ENCODE results near the gene SNORC. TPM values are rescaled to one million over a fixed set of nuclear protein-coding genes. Genes with fewer than 3 reads are reported as not detected.

SNORC gene
- total RNA-seq, 3 donors from 2014 or later = 1.2 to 1.7 (median 1.4) TPM

DNA sequence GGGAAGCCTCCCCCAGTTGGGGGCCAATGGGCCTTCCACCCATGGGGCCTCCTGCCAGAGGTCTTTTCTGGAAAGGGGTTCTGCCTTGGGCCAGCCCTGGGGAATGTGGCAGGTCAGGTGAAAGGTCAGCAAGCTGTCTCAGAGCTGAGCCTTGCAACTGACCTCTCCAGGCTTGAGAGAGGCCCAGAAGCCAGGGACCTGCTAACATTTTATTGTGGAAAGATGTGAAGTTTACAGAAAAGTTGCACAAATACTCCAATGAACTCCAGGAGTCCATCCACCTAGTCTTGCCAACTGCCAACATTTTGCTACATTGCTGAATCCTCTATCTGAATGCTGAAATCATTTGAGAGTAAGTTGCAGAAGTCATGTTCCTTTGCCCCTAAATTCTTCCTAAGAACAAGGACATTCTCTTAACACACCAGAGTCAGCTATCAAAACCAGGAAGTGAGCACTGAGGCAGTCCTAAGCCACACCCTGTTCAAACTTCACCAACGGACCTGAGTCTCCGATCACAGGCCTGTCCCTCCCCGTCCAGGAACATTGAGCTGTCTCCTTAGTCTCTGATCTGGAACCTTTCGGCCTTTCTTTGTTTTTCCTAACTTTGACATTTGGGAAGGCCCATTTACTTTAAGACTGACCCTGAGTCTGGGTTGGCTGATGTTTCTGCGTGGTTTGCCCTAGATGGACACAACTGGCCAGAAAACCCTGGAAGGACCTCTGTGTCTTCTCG is 4.0 kb downstream of the SNORC start:
- DNase-seq (no peak), ATAC-seq (no peak)
- H3K36me3 Mint-ChIP-seq (ENCODE audit: insufficient read depth) = no peaks in the 10 kb centered on the region
- peaks cover 8% of the 10 kb centered on the region for H3K4me1 Mint-ChIP-seq (ENCODE audit: low read depth)
- H3K9me3 Mint-ChIP-seq = no peaks in the 10 kb centered on the region
- H3K4me3 Mint-ChIP-seq = no peak overlapping the region
- H3K27me3 Mint-ChIP-seq (ENCODE audit: low read depth) = peaks cover 27% of the 10 kb centered on the region

DNA sequence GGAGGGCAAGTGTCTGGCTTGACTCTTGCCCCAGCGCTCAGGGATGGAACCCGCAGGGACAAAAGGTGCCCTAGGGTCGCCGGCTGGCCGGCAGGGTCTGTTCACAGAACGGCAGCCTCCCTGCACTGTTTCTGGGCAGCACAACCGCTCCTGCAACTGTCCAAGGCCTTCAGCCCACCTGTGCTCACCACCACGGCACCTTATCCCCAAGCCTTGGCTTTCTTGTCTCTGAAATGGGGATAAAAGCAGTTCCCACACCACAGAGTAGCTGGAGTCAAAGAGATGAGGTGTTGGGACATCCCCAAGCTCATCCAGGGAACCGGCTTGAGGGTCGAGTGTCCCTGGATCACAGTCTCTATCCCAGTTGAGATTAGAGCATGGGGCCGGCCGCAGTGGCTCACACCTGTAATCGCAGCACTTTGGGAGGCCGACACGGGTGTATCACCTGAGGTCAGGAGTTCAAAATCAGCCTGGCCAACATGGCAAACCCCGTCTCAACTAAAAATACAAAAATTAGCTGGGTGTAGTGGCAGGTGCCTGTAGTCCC is 4.7 kb downstream of the SNORC start:
- no peak for DNase-seq
- Mint-ChIP-seq H3K4me1 (ENCODE audit: low read depth) (peaks cover 8% of the 10 kb centered on the region), H3K36me3 (ENCODE audit: insufficient read depth) (no peaks in the 10 kb centered on the region), H3K9me3 (no peaks in the 10 kb centered on the region), H3K27me3 (ENCODE audit: low read depth) (peaks cover 27% of the 10 kb centered on the region), H3K4me3 (no peak overlapping the region)
- ATAC-seq = no peak

DNA sequence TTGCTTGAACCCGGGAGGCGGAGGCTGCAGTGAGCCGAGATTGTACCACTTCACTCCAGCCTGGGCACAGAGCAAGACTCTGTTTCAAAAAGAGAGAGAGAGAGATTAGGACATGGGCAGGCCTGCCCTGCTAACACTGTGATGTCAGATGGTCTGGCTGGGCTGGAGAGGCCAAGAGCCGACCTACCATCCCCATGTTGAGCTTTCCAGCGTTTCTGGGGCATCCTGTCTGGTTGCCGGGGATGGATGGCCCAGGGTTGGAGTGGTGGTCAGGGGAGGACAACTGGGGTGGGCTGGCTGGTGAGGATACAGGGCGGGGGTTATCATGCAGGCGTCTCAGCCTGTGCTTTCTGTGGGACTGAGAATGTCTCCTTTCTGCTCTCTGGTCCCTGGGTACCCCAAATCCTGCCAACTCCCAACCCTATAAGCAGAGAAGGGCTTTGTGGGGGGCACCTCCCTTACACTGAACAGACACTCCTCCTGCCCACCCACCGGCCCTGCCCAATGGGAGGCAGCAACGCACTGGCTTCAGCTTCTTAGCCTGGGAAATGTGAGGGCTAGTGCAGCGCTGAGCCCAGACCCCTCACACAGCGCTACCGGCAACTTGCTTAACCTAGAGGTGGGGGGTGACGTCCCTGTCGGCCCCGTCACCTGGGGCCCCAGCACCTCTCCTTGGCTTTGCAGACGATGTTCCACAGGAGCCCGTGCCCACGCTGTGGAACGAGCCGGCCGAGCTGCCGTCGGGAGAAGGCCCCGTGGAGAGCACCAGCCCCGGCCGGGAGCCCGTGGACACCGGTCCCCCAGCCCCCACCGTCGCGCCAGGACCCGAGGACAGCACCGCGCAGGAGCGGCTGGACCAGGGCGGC is 5.4 kb downstream of the SNORC start:
- peaks cover 27% of the 10 kb centered on the region for H3K27me3 Mint-ChIP-seq (ENCODE audit: low read depth)
- peaks cover 8% of the 10 kb centered on the region for H3K4me1 Mint-ChIP-seq (ENCODE audit: low read depth)
- H3K9me3 Mint-ChIP-seq = no peaks in the 10 kb centered on the region
- ATAC-seq = peak in 1 of 2 donors; percentile 3
- no peaks in the 10 kb centered on the region for H3K36me3 Mint-ChIP-seq (ENCODE audit: insufficient read depth)
- peak overlapping the region; percentile 50 for H3K4me3 Mint-ChIP-seq
- no peak for DNase-seq

- Mint-ChIP-seq H3K27me3 (ENCODE audit: low read depth) (peaks cover 27% of the 10 kb centered on the region), H3K36me3 (ENCODE audit: insufficient read depth) (no peaks in the 10 kb centered on the region), H3K9me3 (no peaks in the 10 kb centered on the region), H3K4me1 (ENCODE audit: low read depth) (peaks cover 8% of the 10 kb centered on the region), H3K4me3 (no peak overlapping the region)
- ATAC-seq (peak; percentile 70 to 72), DNase-seq (no peak)
Measured at GRCh38 chr2:232876161-232876977, 6.3 kb downstream of the SNORC start.

GRCh38 chr2:232876978-232877441 is 6.9 kb downstream of the SNORC start:
- H3K36me3 Mint-ChIP-seq (ENCODE audit: insufficient read depth) = no peaks in the 10 kb centered on the region
- H3K27me3 Mint-ChIP-seq (ENCODE audit: low read depth) = peaks cover 27% of the 10 kb centered on the region
- peak overlapping the region; percentile 50 for H3K4me3 Mint-ChIP-seq
- DNase-seq (no peak), ATAC-seq (no peak)
- peaks cover 8% of the 10 kb centered on the region for H3K4me1 Mint-ChIP-seq (ENCODE audit: low read depth)
- H3K9me3 Mint-ChIP-seq = no peaks in the 10 kb centered on the region

- H3K4me3 Mint-ChIP-seq = no peak overlapping the region
- no peaks in the 10 kb centered on the region for H3K9me3 Mint-ChIP-seq
- DNase-seq (no peak), ATAC-seq (no peak)
- no peaks in the 10 kb centered on the region for H3K36me3 Mint-ChIP-seq (ENCODE audit: insufficient read depth)
- H3K4me1 Mint-ChIP-seq (ENCODE audit: low read depth) = peaks cover 8% of the 10 kb centered on the region
- peaks cover 26% of the 10 kb centered on the region for H3K27me3 Mint-ChIP-seq (ENCODE audit: low read depth)
Measured at GRCh38 chr2:232877940-232878511, 8.0 kb downstream of the SNORC start.

GRCh38 chr2:232878855-232879617 is 9.0 kb downstream of the SNORC start:
- H3K27me3 Mint-ChIP-seq (ENCODE audit: low read depth) = peaks cover 22% of the 10 kb centered on the region
- no peaks in the 10 kb centered on the region for H3K9me3 Mint-ChIP-seq
- H3K36me3 Mint-ChIP-seq (ENCODE audit: insufficient read depth) = no peaks in the 10 kb centered on the region
- ATAC-seq = no peak
- H3K4me3 Mint-ChIP-seq = no peak overlapping the region
- peaks cover 8% of the 10 kb centered on the region for H3K4me1 Mint-ChIP-seq (ENCODE audit: low read depth)
- DNase-seq = no peak

GRCh38 chr2:232879618-232880494 is 9.8 kb downstream of the SNORC start:
- Mint-ChIP-seq H3K36me3 (ENCODE audit: insufficient read depth) (no peaks in the 10 kb centered on the region), H3K9me3 (no peaks in the 10 kb centered on the region), H3K4me3 (no peak overlapping the region), H3K4me1 (ENCODE audit: low read depth) (peaks cover 8% of the 10 kb centered on the region), H3K27me3 (ENCODE audit: low read depth) (peaks cover 14% of the 10 kb centered on the region)
- DNase-seq (no peak), ATAC-seq (no peak)

DNA sequence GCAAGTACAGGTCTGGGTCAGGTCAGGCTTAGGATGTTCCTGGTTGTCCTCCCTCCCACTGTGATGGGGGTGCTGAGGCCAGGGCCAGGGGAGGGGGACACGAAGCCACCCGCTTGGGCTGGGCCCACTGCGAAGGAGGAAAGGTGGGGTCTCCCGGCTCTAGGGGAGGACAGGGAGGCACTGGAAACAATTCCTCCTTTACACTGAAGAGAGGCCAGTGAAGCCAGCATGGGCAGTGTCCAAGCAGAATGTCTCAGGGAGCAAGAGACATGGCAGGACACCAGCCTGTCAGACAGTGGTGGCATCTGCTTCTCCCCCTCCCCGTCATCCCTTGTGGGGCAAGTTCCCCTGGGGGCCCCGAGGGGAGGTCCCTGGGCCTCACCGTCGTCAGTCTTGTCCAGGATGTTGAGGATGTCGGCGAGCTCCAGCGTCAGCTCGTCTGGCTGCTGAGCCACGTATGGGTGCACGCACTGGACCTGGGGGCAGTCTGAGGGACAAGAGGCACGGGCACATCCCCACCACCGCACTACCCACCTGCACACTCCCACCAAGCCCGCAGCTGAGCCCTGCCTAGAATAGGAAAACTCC is 10.8 kb downstream of the SNORC start:
- no peaks in the 10 kb centered on the region for H3K36me3 Mint-ChIP-seq (ENCODE audit: insufficient read depth)
- DNase-seq (no peak), ATAC-seq (no peak)
- peaks cover 1% of the 10 kb centered on the region for H3K4me1 Mint-ChIP-seq (ENCODE audit: low read depth)
- no peaks in the 10 kb centered on the region for H3K9me3 Mint-ChIP-seq
- peaks cover 5% of the 10 kb centered on the region for H3K27me3 Mint-ChIP-seq (ENCODE audit: low read depth)
- no peak overlapping the region for H3K4me3 Mint-ChIP-seq

GRCh38 chr2:232882085-232882484 is 12.0 kb downstream of the SNORC start:
- Mint-ChIP-seq H3K9me3 (no peaks in the 10 kb centered on the region), H3K36me3 (ENCODE audit: insufficient read depth) (no peaks in the 10 kb centered on the region), H3K4me3 (no peak overlapping the region), H3K4me1 (ENCODE audit: low read depth) (peaks cover 1% of the 10 kb centered on the region), H3K27me3 (ENCODE audit: low read depth) (peaks cover 5% of the 10 kb centered on the region)
- DNase-seq (no peak), ATAC-seq (no peak)

GRCh38 chr2:232882505-232883115 is 12.5 kb downstream of the SNORC start:
- no peak overlapping the region for H3K4me3 Mint-ChIP-seq
- no peaks in the 10 kb centered on the region for H3K36me3 Mint-ChIP-seq (ENCODE audit: insufficient read depth)

More at GRCh38 chr2:232882505-232883115, 12.5 kb downstream of the SNORC start:
- Mint-ChIP-seq H3K9me3 (no peaks in the 10 kb centered on the region), H3K27me3 (ENCODE audit: low read depth) (peaks cover 3% of the 10 kb centered on the region), H3K4me1 (ENCODE audit: low read depth) (no peaks in the 10 kb centered on the region)
- ATAC-seq = no peak
- DNase-seq = no peak

All from activated T-cell treated with anti-CD3 and anti-CD28 coated beads, Interleukin-2, amount 50 U/mL, for 4 hours (primary cell).